ENCODE data around the gene RPUSD4.

Gene RPUSD4

DNA sequence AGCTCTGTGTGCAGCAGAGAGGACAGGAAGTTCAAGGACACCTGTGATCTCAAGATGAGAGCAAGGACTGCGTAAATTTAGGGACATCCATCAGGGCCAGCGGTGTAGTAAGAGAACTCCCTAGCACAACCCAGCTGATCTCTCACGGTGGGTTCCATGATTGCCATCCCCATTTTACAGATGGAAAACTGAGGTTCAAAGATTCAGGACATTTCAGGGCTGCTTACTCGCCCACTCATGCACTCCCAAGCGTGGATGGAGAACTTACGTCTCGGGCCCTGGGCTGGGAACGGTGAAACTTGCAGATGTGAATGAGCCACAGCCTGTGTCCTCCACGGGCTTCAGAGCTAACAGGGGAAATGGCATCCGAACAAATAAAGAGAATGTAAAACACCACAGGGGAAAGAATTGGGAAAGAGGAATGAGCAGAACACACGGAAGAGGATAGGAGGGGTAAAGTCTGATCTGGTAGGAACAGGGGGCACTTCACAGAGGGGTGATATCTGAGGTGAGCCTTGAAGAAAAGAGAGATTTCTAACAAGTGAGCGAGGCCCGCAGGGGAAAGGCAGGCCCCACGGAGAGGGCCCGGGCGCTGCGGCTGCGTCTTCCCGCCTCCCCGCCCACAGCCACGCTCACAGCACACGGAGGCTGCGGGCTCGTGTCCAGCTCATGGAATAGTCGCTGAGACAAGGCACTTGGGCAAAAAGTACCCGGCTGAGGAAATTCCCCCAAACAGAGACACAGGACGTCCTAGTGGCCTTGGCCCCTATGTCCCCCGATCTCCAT, 55.9 kb downstream of the RPUSD4 start:
- no peak for DNase-seq

DNA sequence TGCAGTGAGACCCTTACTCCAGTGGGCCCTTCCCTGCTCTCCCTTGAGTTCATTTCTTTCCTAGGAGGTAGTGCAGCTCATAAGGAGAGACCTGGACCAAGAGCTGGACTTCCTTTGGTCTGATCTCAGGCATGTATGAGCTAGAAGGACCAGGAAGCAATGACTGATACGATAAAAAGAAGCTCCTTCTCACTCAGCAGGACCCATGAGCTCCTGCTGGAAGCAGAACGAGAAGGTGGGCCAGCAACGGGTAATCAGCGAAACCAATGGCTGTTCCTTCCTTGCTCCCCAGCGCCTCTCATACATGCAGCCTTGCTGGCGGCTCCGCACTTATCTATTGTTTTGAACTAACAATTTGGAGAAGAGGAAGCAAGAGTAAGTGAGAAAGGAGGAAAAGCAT, 56.8 kb downstream of the RPUSD4 start:
- DNase-seq, result no peak

DNA sequence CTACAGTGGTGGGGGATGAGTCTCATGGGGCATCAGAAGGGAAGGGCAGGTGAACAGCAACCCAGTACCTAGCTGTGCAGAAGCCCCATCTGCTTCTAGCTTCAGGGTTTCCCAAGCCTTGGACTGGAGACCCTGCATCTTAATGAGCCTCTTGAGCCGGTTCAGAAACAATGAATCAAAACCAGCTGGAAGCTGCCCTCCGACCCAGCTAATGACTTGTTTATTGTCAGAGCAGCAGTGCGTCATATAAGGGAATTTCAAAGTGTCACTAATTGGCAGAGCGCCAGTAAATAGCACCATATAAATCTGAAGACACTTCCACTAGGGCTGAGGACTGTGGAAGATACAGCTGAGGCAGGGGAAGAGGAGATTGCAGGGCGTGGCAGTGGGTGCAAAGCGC, 57.5 kb downstream of the RPUSD4 start:
- no peak for DNase-seq

DNA sequence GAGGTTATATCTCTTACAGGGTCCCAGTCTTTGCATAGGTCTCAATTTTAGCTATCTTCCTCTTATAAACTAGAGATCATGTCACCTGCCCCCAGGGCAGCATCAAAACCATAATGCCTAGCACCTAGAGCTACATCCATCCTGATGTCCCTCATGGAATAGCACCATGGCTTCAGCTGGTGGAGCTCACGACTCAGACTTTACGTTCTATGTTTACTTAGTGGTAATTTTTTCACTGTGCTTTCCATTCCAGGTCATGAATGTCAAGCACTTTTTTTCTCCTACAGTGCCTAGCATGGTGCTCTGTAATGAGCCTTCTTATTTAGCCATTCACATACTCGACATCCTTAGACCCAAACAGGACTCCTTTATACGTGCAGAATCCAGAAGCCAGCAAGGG, 58.4 kb downstream of the RPUSD4 start:
- no peak for DNase-seq

DNA sequence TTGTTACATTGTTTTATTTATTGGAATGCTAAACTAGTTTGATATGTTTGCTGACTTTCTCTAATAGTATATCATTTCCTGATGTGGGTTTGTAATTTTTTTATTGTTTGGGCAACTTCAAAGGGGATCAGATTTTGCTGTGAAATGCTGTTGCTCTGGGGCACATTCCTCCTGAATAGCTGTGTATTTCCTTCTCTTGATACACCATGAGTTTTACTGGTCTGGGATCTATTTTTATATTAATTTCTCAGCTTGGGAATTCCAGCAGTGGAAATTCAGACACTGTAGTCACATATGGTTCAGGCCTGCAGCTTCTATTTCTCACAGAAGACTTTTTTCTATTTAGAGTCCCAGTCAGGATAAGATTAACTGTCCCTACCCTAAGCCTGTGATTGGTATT, 58.9 kb downstream of the RPUSD4 start:
- DNase-seq, result no peak

DNA sequence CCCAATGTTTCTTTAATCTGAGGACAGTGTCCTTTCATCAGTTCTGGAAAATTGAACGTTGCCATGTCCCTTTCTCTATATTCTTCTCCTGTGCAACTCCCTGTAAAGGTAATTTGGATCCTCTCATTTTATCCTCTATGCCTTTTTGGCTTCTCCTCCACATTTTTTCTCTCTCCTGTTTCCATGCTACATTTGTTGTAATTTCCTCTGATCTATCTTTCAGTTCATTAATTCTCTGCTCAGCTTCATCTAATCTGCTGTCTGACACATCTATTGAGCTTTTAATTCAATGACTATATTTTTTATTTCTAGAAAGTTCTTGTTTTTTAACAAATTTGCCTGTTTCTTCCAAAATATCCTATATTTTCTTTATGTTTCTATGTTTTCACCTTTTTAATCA, 59.3 kb downstream of the RPUSD4 start:
- no peak for DNase-seq
